B cell (primary cell): ENCODE results near the gene TNFSF4. TPM values are rescaled to one million over a fixed set of nuclear protein-coding genes. Genes with fewer than 3 reads are reported as not detected.
A peak's percentile ranks its signal among the peaks of the same experiment; 100 is the strongest.

Experiments
- ATAC-seq: fragments of 200-7000 bp; cut with Tn5 transposase; one replicate; pipeline ENCODE4 v1.10.0; 2021; ENCODE audit warnings: low read depth, mild to moderate bottlenecking, moderate number of reproducible peaks, moderate library complexity
- CTCF ChIA-PET: fragments of 350-600 bp; sonication (Branson Sonifier 250); formaldehyde crosslinking; loops from one replicate; lab custom pipeline; 2021; ENCODE audit warnings: antibody characterized with exemption, inconsistent platforms; lab: Charles Lee
- POLR2A ChIA-PET: fragments of 350-600 bp; sonication (Branson Sonifier 250); formaldehyde crosslinking; loops from one replicate; lab custom pipeline; 2021; ENCODE audit warnings: antibody characterized with exemption; lab: Charles Lee
- DNase-seq: peaks from one replicate; pipeline ENCODE4 v3.0.0; 2013
- H2AFZ ChIP-seq: 2 replicates; pipeline ENCODE4 v1.6.1; 2012; ENCODE audit warnings: mild to moderate bottlenecking, low read depth, low read length; ENCODE audit not compliant: insufficient read depth, poor library complexity, severe bottlenecking
- H3K27ac ChIP-seq, 2 donors: 1 replicate in 1 of 2; 2 replicates in 1 of 2; pipeline ENCODE4 v1.5.1; 2012 to 2013; ENCODE audit warnings: low read length in 2 of 2, mild to moderate bottlenecking in 2 of 2, moderate library complexity in 1 of 2
- H3K27me3 ChIP-seq, 4 experiments: fragments of 200-600 bp in 1 of 4; sonication (generic) in 1 of 4; replicated peaks in 1 of 4; 1 replicate in 2 of 4; 2 replicates in 2 of 4; pipeline versions ENCODE4 v1.6.1 to v1.7.0; 2013 to 2016; ENCODE audit warnings: low read length in 3 of 4, mild to moderate bottlenecking in 2 of 4, mixed read lengths in 1 of 4, moderate library complexity in 1 of 4; ENCODE audit not compliant: insufficient read depth in 4 of 4, control insufficient read depth in 3 of 4; ENCODE audit errors: control extremely low read depth in 1 of 4
- H3K36me3 ChIP-seq, 2 experiments: replicated peaks in 1 of 2; 1 replicate in 1 of 2; 2 replicates in 1 of 2; pipeline versions ENCODE4 v1.6.1 to v1.7.1; 2013; ENCODE audit warnings: low read length in 1 of 2; ENCODE audit not compliant: insufficient read depth in 2 of 2, control insufficient read depth in 1 of 2; ENCODE audit errors: control extremely low read depth in 1 of 2, extremely low read depth in 1 of 2
- H3K4me1 ChIP-seq, 2 donors: fragments of 200-600 bp in 1 of 2; sonication (generic) in 1 of 2; 1 replicate in 1 of 2; 2 replicates in 1 of 2; pipeline versions ENCODE4 v1.5.1 to v1.6.1; 2013 to 2017; ENCODE audit warnings: low read length in 2 of 2; ENCODE audit not compliant: control insufficient read depth in 2 of 2, insufficient read depth in 2 of 2
- H3K4me2 ChIP-seq: replicated peaks from 2 replicates; pipeline ENCODE3; 2012; ENCODE audit warnings: mild to moderate bottlenecking, low read depth, low read length; ENCODE audit not compliant: poor library complexity, severe bottlenecking
- H3K4me3 ChIP-seq, 5 experiments: fragments of 200-600 bp in 1 of 5; sonication (generic) in 1 of 5; 1 replicate in 3 of 5; 2 replicates in 2 of 5; pipeline versions ENCODE4 v1.5.1 to v1.7.0; 2011 to 2016; ENCODE audit warnings: low read length in 4 of 5, mild to moderate bottlenecking in 4 of 5, low read depth in 2 of 5, control low read depth in 1 of 5, moderate library complexity in 1 of 5; ENCODE audit not compliant: insufficient read depth in 1 of 5; ENCODE audit errors: control extremely low read depth in 1 of 5, extremely low read depth in 1 of 5
- H3K79me2 ChIP-seq: fragments of 200-600 bp; sonication (generic); one replicate; pipeline ENCODE4 v1.6.0; 2016; ENCODE audit warnings: low read length; ENCODE audit not compliant: control insufficient read depth, insufficient read depth
- H3K9ac ChIP-seq: fragments of 200-600 bp; sonication (generic); 2 replicates; pipeline ENCODE4 v1.6.1; 2017; ENCODE audit warnings: mild to moderate bottlenecking, low read length, moderate library complexity
- H3K9me3 ChIP-seq, 3 donors: one replicate each; pipeline versions ENCODE4 v1.6.1 to v1.7.1; 2013; ENCODE audit warnings: low read length in 2 of 3; ENCODE audit not compliant: control insufficient read depth in 2 of 3, insufficient read depth in 1 of 3; ENCODE audit errors: control extremely low read depth in 1 of 3
- H4K20me1 ChIP-seq: 2 replicates; pipeline ENCODE4 v1.6.0; 2012; ENCODE audit warnings: mild to moderate bottlenecking, low read length; ENCODE audit not compliant: insufficient read depth, control insufficient read depth, poor library complexity, severe bottlenecking
- H3K27ac Mint-ChIP-seq: one replicate; pipeline ENCODE4 v1.8.0; 2021; ENCODE audit warnings: mixed read lengths
- H3K27me3 Mint-ChIP-seq: one replicate; pipeline ENCODE4 v1.8.0; 2021; ENCODE audit warnings: mixed read lengths
- H3K4me1 Mint-ChIP-seq: one replicate; pipeline ENCODE4 v1.8.0; 2021; ENCODE audit warnings: mixed read lengths
- H3K4me3 Mint-ChIP-seq: one replicate; pipeline ENCODE4 v1.8.0; 2021; ENCODE audit warnings: mixed read lengths
- H3K9me3 Mint-ChIP-seq: one replicate; pipeline ENCODE4 v1.8.0; 2022; ENCODE audit warnings: mixed read lengths; ENCODE audit not compliant: insufficient read depth
- EZH2 ChIP-seq: IDR thresholded peaks from 2 replicates; pipeline ENCODE4 v1.6.1; 2012; ENCODE audit warnings: borderline replicate concordance, low read depth, mild to moderate bottlenecking, moderate library complexity, low read length; ENCODE audit not compliant: insufficient read depth, poor library complexity, severe bottlenecking
- WGBS: methylation state at CpG from one replicate; pipeline ENCODE4 v1.1.5; 2013; ENCODE audit warnings: missing lambda C conversion rate; ENCODE audit not compliant: insufficient coverage; 5-methylcytosine and 5-hydroxymethylcytosine counted together
- intact Hi-C: fragments of 100-400 bp; cut with micrococcal nuclease; formaldehyde crosslinking; loops from one replicate; pipeline ENCODE4 v1.10.0; 2022
- polyA plus RNA-seq: library from polyadenylated mRNA; depleted of rRNA; stranded (reverse); fragments of >200 nt; gene quantifications from 2 replicates; pipeline ENCODE4 v1.2.3, GENCODE V29; 2012
- total RNA-seq, 2 donors: library from RNA; stranded (reverse); fragments of 120-200 nt in 1 of 2; gene quantifications; 1 replicate in 1 of 2; 2 replicates in 1 of 2; pipeline versions ENCODE4 v1.2.3 to v1.2.4, GENCODE V29; 2013 to 2022
- TF ChIP-seq, protein P1 (sequence below): fragments of 200-600 bp; IDR thresholded peaks from one replicate; pipeline ENCODE4 v1.8.0; 2022; ENCODE audit warnings: antibody characterized with exemption, mild to moderate bottlenecking

The TNFSF4 gene
- total and polyA plus RNA-seq, 2 donors (not counting 1 experiment from before 2014, with no cell fraction given) = 1.0 to 1.5 TPM

DNA sequence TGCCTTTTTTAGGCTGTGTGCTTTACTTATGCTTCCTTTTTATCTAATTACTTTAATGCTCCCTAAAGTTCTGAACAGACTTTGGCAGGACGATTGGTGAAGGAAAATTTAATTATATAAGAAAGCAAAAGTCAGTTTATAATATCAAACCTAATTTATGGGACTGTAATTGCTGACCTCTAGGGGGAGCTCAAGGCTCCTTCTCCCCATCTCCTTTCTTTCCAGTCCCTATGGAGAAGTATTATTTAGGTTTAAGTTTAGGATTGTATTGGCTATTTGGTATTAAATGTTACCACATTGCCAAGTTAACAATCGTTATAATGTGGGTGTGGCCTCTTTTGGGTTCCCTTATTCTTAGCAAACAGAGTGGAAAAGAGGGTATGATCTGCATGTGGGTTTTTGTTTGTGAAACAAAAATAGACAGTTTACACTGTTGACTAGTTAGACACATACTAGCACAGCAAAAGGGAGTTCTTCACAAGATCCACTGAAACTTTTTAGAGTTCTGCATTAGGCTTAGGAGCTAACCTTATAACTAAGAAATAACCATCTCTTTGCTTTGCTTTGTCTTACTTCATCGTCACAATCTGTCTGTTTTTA, 48.2 kb upstream of the TNFSF4 start:
- no CpG with 5 or more reads among the region's 3 CpGs for WGBS

DNA sequence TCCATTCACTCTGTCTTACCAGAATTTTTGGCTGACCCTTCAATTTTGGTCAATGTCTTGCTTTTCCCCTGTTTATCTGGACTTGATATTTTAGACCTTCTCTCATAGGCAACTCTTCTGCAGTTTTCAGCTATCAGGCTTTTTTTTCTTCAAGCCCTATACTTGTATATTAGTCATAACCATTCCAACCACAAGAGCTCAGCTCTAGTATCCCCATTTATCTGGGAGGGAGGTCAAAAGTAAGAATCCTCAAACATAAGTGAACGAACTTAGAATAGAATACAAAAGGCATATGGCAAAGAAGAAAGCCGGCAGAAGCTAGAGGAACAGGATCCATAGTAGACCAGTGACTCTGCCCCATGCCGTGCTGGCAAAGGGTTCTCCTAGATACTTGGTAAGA, 45.9 kb upstream of the TNFSF4 start:
- TF ChIP-seq EZH2 = no peak
- TF ChIP-seq, protein P1, sequence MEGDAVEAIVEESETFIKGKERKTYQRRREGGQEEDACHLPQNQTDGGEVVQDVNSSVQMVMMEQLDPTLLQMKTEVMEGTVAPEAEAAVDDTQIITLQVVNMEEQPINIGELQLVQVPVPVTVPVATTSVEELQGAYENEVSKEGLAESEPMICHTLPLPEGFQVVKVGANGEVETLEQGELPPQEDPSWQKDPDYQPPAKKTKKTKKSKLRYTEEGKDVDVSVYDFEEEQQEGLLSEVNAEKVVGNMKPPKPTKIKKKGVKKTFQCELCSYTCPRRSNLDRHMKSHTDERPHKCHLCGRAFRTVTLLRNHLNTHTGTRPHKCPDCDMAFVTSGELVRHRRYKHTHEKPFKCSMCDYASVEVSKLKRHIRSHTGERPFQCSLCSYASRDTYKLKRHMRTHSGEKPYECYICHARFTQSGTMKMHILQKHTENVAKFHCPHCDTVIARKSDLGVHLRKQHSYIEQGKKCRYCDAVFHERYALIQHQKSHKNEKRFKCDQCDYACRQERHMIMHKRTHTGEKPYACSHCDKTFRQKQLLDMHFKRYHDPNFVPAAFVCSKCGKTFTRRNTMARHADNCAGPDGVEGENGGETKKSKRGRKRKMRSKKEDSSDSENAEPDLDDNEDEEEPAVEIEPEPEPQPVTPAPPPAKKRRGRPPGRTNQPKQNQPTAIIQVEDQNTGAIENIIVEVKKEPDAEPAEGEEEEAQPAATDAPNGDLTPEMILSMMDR = no peak
- Mint-ChIP-seq H3K27me3 (no peaks in the 10 kb centered on the region), H3K9me3 (no peaks in the 10 kb centered on the region), H3K4me3 (no peak overlapping the region), H3K27ac (no peak overlapping the region), H3K4me1 (peaks cover 8% of the 10 kb centered on the region)
- no peaks in the 10 kb centered on the region for H3K79me2 ChIP-seq
- no peak overlapping the region for H3K4me2 ChIP-seq
- intact Hi-C loops = no loop called here
- no peak overlapping the region for H2AFZ ChIP-seq
- no peaks in the 10 kb centered on the region for H4K20me1 ChIP-seq
- ChIA-PET CTCF (interaction anchor here (1.0 to 1.5 kb wide), 3 partner anchors 8 to 177 kb away, joined by 3 to 5 read pairs (median 4); no protein-coding TSS in a partner anchor), POLR2A (no interaction called here)
- WGBS = 100% methylated on average over 2 of the region's 3 CpGs
- H3K36me3 ChIP-seq = no peaks in the 10 kb centered on the region
- H3K27ac ChIP-seq = no peak overlapping the region
- no peak overlapping the region for H3K4me3 ChIP-seq
- H3K4me1 ChIP-seq = peaks cover 8 to 10% of the 10 kb centered on the region in 2 donors
- no peaks in the 10 kb centered on the region for H3K9me3 ChIP-seq
- DNase-seq (no peak), ATAC-seq (no peak)
- no peak overlapping the region for H3K9ac ChIP-seq
- no peaks in the 10 kb centered on the region for H3K27me3 ChIP-seq

More for the DNA sequence above, 48.2 kb upstream of the TNFSF4 start:
- Histone ChIP-seq H3K27me3 (no peaks in the 10 kb centered on the region), H4K20me1 (no peaks in the 10 kb centered on the region), H3K4me3 (no peak overlapping the region), H3K4me1 (peaks cover 8 to 10% of the 10 kb centered on the region in 2 donors), H3K79me2 (no peaks in the 10 kb centered on the region), H3K27ac (no peak overlapping the region), H3K4me2 (peak overlapping the region; percentile 28), H3K9ac (peak overlapping the region; percentile 10), H3K36me3 (no peaks in the 10 kb centered on the region), H3K9me3 (peaks cover 0 to 10% (median 6%) of the 10 kb centered on the region in 3 donors), H2AFZ (peak overlapping the region; percentile 6)
- Mint-ChIP-seq H3K4me1 (peaks cover 8% of the 10 kb centered on the region), H3K9me3 (peaks cover 8% of the 10 kb centered on the region), H3K27me3 (no peaks in the 10 kb centered on the region), H3K4me3 (no peak overlapping the region), H3K27ac (no peak overlapping the region)
- ChIA-PET CTCF (interaction anchor here (0.6 to 2.1 kb wide), 16 partner anchors 12 to 1783 kb away, joined by 3 to 9 read pairs (median 4); partner anchors contain the start of gene PRDX6), POLR2A (no interaction called here)
- intact Hi-C loops = loop anchor here (2.0 kb wide), 1 partner anchor 163 kb away; no protein-coding TSS in a partner anchor
- peak; percentile 41 for DNase-seq
- ATAC-seq = no peak
- TF ChIP-seq, protein P1 = peak; percentile 75
- no peak for TF ChIP-seq EZH2
